Activated T-helper 9 cell treated with anti-CD3 and anti-CD28 coated beads, Interleukin-2, amount 50 U/mL, for 16 hours (primary cell): ENCODE results near the gene TSEN34.
"Not testable (repeated sequence)": the region's sequence is repeated elsewhere in the genome, so short reads cannot be mapped to it uniquely, and the experiment has no call there.

Source experiments
- DNase-seq: peaks from one replicate; pipeline ENCODE4 v3.0.0-alpha.2; 2020; ENCODE audit warnings: low read depth

Gene TSEN34

GRCh38 chr19:54162241-54162805 is 28.8 kb upstream of the TSEN34 start:
- DNase-seq = peak; percentile 75

- no peak for DNase-seq
Observed at GRCh38 chr19:54162884-54163283, 28.2 kb upstream of the TSEN34 start.

DNA sequence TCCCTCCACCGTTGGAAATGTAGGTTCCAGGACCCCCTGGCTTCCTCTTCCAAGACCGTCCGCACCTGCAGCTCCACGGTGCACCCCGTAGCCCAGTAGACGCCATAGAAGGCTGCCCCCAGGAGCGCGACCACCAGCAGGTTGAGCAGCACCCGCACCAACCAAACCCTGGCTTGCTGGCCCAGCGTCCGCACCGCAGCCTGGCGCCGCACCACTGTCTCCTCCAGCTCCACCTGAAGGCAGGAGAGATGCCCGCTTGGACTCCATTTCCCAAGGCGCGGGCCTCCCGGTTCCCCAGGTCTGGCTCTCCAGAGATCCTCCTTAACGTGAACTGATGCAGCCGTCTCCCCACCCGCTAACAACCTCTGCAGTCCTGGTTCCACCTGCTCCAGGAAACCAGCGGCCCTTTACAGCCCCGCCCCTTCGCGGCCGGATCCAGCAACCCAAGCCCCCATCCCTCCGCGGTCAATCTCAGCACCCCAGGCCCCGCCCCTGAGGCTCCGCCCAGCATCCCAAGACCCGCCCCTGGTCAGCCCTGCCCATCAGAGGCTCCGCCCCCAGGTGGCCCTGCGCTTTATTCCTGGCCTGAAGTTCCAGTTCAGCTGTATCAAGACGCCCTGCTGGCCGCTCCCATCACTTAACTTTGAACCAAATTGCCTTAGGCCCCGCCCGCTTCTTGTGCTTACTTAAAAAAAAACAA is 26.6 kb upstream of the TSEN34 start:
- DNase-seq = peak; percentile 40

DNA sequence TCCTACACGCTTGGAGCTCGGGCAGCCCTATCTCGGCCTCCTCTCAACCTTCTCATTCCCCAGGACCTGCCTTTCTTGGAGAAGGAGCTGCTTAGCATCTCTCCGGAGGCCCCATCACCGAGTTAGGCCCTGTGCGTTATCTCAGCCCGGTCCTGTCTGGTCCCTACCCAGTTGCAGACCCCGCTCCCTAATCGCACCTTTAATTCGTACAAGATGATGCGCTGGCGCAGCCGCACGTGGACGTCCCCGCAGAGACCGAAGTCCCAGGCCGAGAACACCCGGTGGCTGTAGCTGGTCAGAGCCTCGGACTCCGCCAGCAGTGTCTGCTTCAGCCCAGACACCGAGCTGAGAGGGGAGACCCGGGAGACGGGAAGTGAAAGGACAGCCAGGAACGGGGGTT is 25.9 kb upstream of the TSEN34 start:
- no peak for DNase-seq

GRCh38 chr19:54168174-54168917 is 22.8 kb upstream of the TSEN34 start:
- peak; percentile 88 for DNase-seq

GRCh38 chr19:54169149-54169740 is 21.9 kb upstream of the TSEN34 start:
- no peak for DNase-seq

- DNase-seq = not testable (repeated sequence)
Observed at GRCh38 chr19:54171736-54172431, 19.2 kb upstream of the TSEN34 start.

DNA sequence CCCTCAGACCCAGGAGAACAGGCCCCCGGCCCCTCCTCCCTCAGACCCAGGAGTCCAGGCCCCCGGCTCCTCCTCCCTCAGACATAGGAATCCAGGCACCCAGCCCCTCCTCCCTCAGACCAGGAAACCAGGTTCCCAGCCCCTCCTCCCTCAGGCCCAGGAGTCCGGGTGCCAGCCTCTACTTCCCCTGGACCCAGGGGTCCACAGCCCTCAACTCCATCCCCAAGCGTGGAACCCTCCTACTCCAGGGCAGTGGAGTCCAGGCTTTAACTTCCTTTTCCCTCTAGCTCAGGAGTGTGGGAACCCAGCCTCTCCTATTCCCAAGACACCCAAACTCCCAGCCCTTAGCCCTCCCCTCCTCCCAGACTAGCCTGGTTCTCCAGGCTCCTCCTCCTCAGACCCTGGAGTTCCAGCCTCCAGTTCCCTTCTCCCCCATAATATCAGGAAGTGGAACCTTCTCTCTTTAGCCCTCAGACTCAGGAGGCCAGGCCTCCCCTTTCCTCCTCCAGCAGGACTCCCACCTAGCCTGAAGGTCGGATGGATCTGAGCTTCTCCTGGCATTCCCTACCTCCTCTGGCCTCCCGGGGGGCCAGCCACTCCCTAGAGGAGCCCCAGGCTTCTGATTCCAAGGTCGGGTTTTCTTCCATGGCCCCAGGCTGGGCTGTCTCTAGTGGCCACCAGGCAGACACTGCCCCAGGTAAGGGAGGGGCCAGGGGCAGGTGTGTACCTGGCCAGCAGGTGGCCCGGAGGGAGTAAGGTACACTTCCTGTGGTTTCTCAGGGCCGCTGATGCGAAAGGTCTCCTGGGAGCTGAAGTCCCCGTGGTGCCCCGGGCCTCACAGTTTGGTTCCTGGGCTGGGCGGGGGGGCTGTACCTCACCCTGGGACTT is 18.4 kb upstream of the TSEN34 start, which contains the start of gene TMC4:
Gene TMC4, minus strand, starts transcription at position 690 of the 888 bp plus-strand sequence. Its CDS starts 43 bp downstream, at position 647.
- DNase-seq = no peak

DNA sequence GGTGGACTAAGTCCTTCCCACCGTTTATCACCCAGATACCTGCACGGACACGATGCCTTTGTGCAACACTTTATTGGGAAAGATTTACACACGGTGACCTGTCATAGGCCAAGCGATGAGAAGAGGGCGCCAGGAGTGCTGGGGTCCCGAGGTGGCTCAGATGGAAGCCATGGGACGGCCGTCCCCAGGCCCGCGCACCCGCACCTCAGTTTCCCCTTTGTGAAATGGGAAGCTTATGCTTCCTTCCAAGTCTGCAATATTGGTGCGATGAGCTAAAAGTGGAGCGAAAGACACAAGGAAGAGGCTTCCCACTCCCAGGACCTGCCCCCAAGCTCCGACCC is 17.8 kb upstream of the TSEN34 start:
- DNase-seq = no peak

DNA sequence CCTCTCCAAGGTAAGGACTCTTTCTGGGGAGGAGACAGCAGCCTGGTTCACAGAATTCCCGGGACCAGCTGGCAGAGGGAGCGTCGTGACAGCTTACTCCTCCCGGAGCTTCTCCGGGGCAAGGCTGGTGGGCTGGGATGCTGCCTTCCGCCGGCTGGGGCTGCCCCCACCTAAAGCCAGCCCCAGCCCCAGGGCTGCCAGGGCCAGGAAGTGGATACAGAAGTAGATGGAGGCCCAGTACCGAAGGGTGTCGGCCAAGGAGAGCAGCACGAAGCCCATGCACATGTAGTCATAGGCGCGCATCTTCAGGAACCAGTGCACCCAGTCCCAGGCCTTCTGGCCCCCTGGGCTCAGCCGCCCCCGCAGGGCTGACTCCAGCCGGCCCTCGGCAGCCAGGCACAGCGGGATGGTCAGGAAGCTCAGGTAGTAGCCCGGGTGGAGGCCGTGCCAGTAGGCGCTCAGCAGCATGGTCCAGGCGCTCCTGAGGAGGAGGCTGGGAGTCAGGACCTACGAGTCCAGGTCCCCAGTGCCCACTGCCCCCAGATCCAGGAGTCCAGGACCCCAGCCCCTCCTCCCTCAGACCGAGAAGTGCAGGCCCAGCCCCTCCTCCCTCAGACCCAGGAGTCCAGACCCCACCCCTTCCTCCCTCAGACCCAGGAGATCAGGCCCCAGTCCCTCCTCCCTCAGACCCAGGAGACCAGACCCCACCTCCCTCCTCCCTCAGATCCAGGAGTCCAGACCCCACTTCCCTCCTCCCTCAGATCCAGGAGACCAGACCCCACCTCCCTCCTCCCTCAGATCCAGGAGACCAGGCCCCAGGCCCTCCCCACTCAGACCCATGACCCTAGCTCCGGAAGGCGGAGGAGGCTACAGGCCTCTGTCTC is 16.9 kb upstream of the TSEN34 start:
- no peak for DNase-seq

GRCh38 chr19:54178581-54179261 is 12.4 kb upstream of the TSEN34 start:
- DNase-seq = no peak

- no peak for DNase-seq
Observed at GRCh38 chr19:54179262-54179852, 11.8 kb upstream of the TSEN34 start.

- DNase-seq = no peak
Observed at GRCh38 chr19:54179921-54180461, 11.1 kb upstream of the TSEN34 start.

DNA sequence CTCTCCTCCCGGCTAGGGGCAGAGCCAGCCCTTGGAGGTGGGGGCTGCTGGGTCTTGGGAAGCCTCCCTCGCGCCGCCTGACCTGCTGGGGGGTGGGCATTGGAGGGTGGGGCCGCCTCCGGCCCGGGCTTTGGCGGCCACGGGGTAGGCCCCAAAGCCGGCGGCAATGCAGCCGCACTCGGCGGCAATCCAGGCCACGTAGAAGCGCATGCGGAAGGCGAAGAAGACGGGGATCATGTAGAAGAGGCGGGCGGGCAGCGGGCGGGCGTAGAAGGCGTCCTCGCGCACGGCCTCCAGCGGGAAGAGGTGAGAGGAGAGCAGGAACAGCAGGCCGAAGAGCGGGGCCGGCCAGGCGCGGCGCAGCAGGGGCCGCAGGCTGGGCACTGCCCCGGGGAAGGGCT is 10.4 kb upstream of the TSEN34 start:
- no peak for DNase-seq

GRCh38 chr19:54181894-54182293 is 9.2 kb upstream of the TSEN34 start:
- DNase-seq = not testable (repeated sequence)

GRCh38 chr19:54183431-54183830 is 7.7 kb upstream of the TSEN34 start:
- DNase-seq = no peak

DNA sequence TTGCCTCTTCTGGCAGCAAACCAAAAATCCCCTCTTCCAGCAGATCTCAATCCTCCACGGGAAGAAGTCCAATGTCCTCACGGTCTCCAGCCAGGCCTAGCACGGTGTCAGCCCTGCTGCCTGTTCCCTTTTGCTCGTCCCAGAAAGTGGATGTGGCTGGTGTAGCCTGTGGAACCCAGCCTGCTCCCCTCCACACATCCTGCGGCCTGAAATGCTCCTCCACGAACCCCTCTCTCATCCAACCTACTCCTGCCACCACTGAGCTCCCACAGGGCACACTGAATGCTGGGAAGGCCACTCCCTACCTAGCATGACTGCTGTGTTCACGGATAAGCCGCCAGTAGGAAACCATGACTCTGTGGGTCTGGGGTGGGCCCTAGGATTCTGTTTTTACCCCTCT is 4.8 kb upstream of the TSEN34 start:
- no peak for DNase-seq

DNA sequence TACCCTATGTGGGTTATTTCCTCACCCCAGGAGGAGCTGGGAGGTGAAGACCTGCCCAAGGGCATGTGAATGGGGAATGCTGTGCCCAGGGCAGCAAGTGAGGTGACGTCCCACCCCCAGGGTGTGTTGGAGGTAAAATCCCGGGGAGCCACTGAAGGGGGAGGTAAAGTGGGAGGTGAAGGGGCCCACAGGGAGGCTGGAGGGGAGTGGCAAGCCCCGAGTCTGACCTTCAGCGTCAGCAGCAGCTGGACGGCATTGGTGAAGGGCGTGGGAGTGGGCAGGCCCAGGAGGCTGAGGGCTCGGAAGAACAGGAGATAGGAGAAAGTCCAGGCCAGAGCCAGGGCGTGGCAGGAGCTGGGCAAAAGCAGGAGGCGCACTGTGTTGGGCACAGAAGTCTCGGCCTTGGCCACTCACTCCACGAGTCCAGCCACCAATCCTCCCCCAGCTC is 4.2 kb upstream of the TSEN34 start:
- no peak for DNase-seq
